ENCODE measurements around the gene MPZ. TPM values are rescaled to one million over a fixed set of nuclear protein-coding genes. Genes with fewer than 3 reads are reported as not detected.

Gene MPZ
- 2.4 TPM for polyA plus RNA-seq (2013, experiment 1 of 2)
- polyA plus RNA-seq (2013, experiment 2 of 2) = 2.5 TPM

DNA sequence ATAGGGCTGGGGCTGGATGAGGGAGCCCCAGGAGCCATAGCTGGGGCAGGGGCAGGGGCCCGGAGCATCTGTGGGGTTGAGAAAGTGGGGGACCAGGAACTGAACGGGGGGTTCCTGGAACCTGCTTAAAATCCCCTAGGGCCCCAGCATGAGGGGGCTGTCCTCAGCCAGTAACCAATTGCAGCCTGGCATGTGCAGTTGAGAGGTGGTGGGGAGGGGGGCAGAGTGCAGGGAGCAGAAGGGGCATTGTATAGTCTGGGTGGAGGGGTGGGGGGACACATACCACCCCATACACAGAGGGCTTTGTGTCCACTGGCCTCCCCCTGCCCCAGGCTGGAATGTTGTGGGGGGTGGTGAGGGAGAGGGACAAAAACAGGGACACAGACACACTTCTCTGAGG is at the start of gene MPZ:
MPZ (minus strand) TSS at position 101 of the 400 bp plus-strand sequence; CDS start at position 38, 63 bp downstream.
- H3K18ac ChIP-seq (ENCODE audit: low read length) = no peak within 1 kb of the TSS
- no peak within 1 kb of the TSS for H2BK15ac ChIP-seq (replicated peaks; ENCODE audit: low read depth)
- peaks cover 2% of the 10 kb centered on the region for H3K79me2 ChIP-seq (ENCODE audit: control insufficient read depth, insufficient read depth, low read length)
- no peak within 1 kb of the TSS for H2BK120ac ChIP-seq (ENCODE audit: low read depth, low read length)
- peaks cover under 1% of the 10 kb centered on the region for H3K79me1 ChIP-seq (ENCODE audit: low read length)
- WGBS (ENCODE audit: extremely low coverage, insufficient coverage, low lambda C conversion rate) = no CpG with 5 or more reads among the region's 2 CpGs
- no peak for DNase-seq
- H3K23ac ChIP-seq (ENCODE audit: low read length) = no peak within 1 kb of the TSS
- no peak within 1 kb of the TSS for H3K27ac ChIP-seq (ENCODE audit: low read depth, low read length)
- no peak within 1 kb of the TSS for H4K5ac ChIP-seq (ENCODE audit: low read length)
- no peak within 1 kb of the TSS for H3K4me2 ChIP-seq (ENCODE audit: low read length)
- H4K8ac ChIP-seq (ENCODE audit: low read depth, low read length) = no peak within 1 kb of the TSS
- no peaks in the 10 kb centered on the region for H3K36me3 ChIP-seq (ENCODE audit: control insufficient read depth, insufficient read depth, low read length)
- H3K9ac ChIP-seq (ENCODE audit: low read length) = no peak within 1 kb of the TSS
- no peak within 1 kb of the TSS for H2AK5ac ChIP-seq (ENCODE audit: low read length)
- H3K4me1 ChIP-seq (ENCODE audit: control insufficient read depth, low read depth, low read length) = peaks cover 3% of the 10 kb centered on the region
- H3K27me3 ChIP-seq (ENCODE audit: insufficient read depth, low read length, poor library complexity) = no peaks in the 10 kb centered on the region
- H2BK5ac ChIP-seq (ENCODE audit: low read length) = no peak within 1 kb of the TSS
- H3K56ac ChIP-seq (ENCODE audit: low read length) = no peak within 1 kb of the TSS
- no peak within 1 kb of the TSS for H3K4me3 ChIP-seq (ENCODE audit: low read length)
- H3K4ac ChIP-seq (ENCODE audit: low read depth, low read length) = no peak within 1 kb of the TSS

DNA sequence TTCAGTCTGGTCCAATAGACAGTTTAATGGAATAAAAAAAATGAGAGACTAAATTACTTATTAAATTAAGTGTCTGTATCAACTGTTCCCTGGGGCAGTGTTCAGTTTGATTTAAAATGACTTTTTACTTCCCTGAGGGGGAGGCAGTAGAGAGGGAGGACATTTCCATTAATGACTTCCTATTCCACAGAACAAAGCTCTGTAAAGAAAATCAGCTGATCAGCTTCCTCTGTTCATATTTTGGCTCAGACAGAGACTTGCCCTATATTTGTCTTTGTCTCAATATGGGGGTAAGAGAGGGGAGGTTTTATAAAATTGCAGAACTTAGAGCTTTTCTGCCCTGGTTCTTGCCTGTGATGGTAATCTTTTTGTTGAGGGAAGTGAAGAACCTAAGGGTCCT is 49.5 kb upstream of the MPZ start:
- DNase-seq = no peak
- H4K5ac ChIP-seq (ENCODE audit: low read length) = no peak overlapping the region
- H3K4ac ChIP-seq (ENCODE audit: low read depth, low read length) = no peak overlapping the region
- H3K27ac ChIP-seq (ENCODE audit: low read depth, low read length) = no peak overlapping the region
- H4K8ac ChIP-seq (ENCODE audit: low read depth, low read length) = no peak overlapping the region
- no peaks in the 10 kb centered on the region for H3K79me2 ChIP-seq (ENCODE audit: control insufficient read depth, insufficient read depth, low read length)
- H3K4me1 ChIP-seq (ENCODE audit: control insufficient read depth, low read depth, low read length) = peaks cover 2% of the 10 kb centered on the region
- no peaks in the 10 kb centered on the region for H3K36me3 ChIP-seq (ENCODE audit: control insufficient read depth, insufficient read depth, low read length)
- peaks cover 2% of the 10 kb centered on the region for H3K79me1 ChIP-seq (ENCODE audit: low read length)
- H2BK5ac ChIP-seq (ENCODE audit: low read length) = no peak overlapping the region
- no peak overlapping the region for H3K23ac ChIP-seq (ENCODE audit: low read length)
- no peak overlapping the region for H3K4me3 ChIP-seq (ENCODE audit: low read length)
- H3K18ac ChIP-seq (ENCODE audit: low read length) = no peak overlapping the region
- no peak overlapping the region for H2BK120ac ChIP-seq (ENCODE audit: low read depth, low read length)
- no peak overlapping the region for H3K56ac ChIP-seq (ENCODE audit: low read length)
- H3K27me3 ChIP-seq (ENCODE audit: insufficient read depth, low read length, poor library complexity) = no peaks in the 10 kb centered on the region
- H3K4me2 ChIP-seq (ENCODE audit: low read length) = no peak overlapping the region
- no peak overlapping the region for H2BK15ac ChIP-seq (replicated peaks; ENCODE audit: low read depth)
- no peak overlapping the region for H3K9ac ChIP-seq (ENCODE audit: low read length)
- no peak overlapping the region for H2AK5ac ChIP-seq (ENCODE audit: low read length)

DNA sequence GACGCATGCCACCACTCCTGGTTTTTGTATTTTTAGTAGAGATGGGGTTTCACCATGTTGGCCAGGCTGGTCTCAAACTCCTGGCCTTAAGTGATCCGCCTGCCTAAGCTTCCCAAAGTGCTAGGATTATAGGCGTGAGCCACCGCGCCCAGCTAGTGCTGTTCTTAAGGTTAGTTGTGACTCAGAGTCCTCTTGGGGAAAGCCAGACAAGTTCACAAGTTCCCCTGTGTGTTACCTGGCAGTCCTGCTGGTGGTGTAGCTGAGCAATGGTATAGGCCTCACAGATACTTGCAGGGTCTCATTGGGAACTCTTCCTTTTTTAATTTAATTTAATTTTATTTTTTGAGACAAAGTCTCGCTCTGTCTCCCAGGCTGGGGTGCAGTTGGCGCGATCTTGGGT is 47.3 kb upstream of the MPZ start:
- Histone ChIP-seq H3K4ac (ENCODE audit: low read depth, low read length) (peak overlapping the region; percentile 16), H3K4me2 (ENCODE audit: low read length) (no peak overlapping the region), H3K18ac (ENCODE audit: low read length) (no peak overlapping the region), H3K79me2 (ENCODE audit: control insufficient read depth, insufficient read depth, low read length) (no peaks in the 10 kb centered on the region), H3K27me3 (ENCODE audit: insufficient read depth, low read length, poor library complexity) (no peaks in the 10 kb centered on the region), H2BK15ac (replicated peaks; ENCODE audit: low read depth) (no peak overlapping the region), H2BK5ac (ENCODE audit: low read length) (no peak overlapping the region), H3K23ac (ENCODE audit: low read length) (no peak overlapping the region), H3K36me3 (ENCODE audit: control insufficient read depth, insufficient read depth, low read length) (no peaks in the 10 kb centered on the region), H3K4me1 (ENCODE audit: control insufficient read depth, low read depth, low read length) (no peaks in the 10 kb centered on the region), H4K5ac (ENCODE audit: low read length) (no peak overlapping the region), H4K8ac (ENCODE audit: low read depth, low read length) (no peak overlapping the region), H3K79me1 (ENCODE audit: low read length) (peaks cover 2% of the 10 kb centered on the region), H2AK5ac (ENCODE audit: low read length) (no peak overlapping the region), H3K4me3 (ENCODE audit: low read length) (no peak overlapping the region), H3K56ac (ENCODE audit: low read length) (no peak overlapping the region), H2BK120ac (ENCODE audit: low read depth, low read length) (no peak overlapping the region), H3K9ac (ENCODE audit: low read length) (no peak overlapping the region), H3K27ac (ENCODE audit: low read depth, low read length) (no peak overlapping the region)
- no peak for DNase-seq
- WGBS (ENCODE audit: extremely low coverage, insufficient coverage, low lambda C conversion rate) = no CpG with 5 or more reads among the region's 8 CpGs

DNA sequence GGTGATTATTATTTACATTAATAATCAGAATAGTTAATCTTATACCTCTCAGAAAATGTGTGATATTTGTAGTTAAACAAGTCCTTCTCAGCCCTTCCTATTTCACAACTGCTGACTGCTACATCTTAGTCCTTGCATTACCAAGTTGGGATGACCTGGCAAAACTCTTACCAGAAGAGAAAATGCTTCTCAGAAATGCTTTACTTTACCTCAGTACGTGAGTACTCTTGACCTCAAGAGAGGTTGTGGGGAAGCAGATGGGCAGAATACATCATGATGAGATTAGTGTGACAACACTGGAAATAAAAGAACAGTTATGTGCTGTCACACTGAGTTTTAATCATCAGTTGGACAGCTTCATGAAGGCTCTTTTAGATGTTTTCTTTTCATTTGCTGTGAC is 41.7 kb upstream of the MPZ start:
- Histone ChIP-seq H3K79me1 (ENCODE audit: low read length) (peaks cover 4% of the 10 kb centered on the region), H2BK15ac (replicated peaks; ENCODE audit: low read depth) (no peak overlapping the region), H3K9ac (ENCODE audit: low read length) (no peak overlapping the region), H3K79me2 (ENCODE audit: control insufficient read depth, insufficient read depth, low read length) (no peaks in the 10 kb centered on the region), H3K23ac (ENCODE audit: low read length) (no peak overlapping the region), H2BK120ac (ENCODE audit: low read depth, low read length) (no peak overlapping the region), H3K4me2 (ENCODE audit: low read length) (no peak overlapping the region), H4K8ac (ENCODE audit: low read depth, low read length) (no peak overlapping the region), H3K56ac (ENCODE audit: low read length) (no peak overlapping the region), H3K27ac (ENCODE audit: low read depth, low read length) (no peak overlapping the region), H2BK5ac (ENCODE audit: low read length) (no peak overlapping the region), H2AK5ac (ENCODE audit: low read length) (no peak overlapping the region), H3K4me1 (ENCODE audit: control insufficient read depth, low read depth, low read length) (no peaks in the 10 kb centered on the region), H3K27me3 (ENCODE audit: insufficient read depth, low read length, poor library complexity) (no peaks in the 10 kb centered on the region), H3K36me3 (ENCODE audit: control insufficient read depth, insufficient read depth, low read length) (peaks cover 3% of the 10 kb centered on the region), H3K4me3 (ENCODE audit: low read length) (no peak overlapping the region), H3K4ac (ENCODE audit: low read depth, low read length) (no peak overlapping the region), H4K5ac (ENCODE audit: low read length) (no peak overlapping the region), H3K18ac (ENCODE audit: low read length) (no peak overlapping the region)
- WGBS (ENCODE audit: extremely low coverage, insufficient coverage, low lambda C conversion rate) = no CpG with 5 or more reads among the region's 1 CpG
- no peak for DNase-seq

DNA sequence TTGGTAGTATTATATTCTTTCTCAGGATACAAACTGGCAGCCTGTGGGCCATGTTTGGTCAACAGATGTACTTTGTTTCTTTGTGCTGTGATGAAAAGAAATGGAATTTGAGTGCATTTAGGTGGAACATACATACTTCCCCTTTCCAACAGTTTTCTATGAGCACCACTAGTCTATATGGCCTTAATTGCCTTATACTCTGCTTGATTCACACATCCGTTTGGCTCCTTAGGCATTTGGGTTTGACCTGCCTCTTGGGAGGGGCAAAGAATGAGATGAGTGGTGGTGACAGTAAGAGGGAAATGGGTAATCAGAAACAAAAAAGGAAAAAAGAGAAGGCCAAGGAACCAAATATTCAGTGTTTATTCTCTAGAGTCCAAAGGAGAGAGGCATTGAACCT is 40.9 kb upstream of the MPZ start:
- Histone ChIP-seq H3K18ac (ENCODE audit: low read length) (no peak overlapping the region), H3K4ac (ENCODE audit: low read depth, low read length) (no peak overlapping the region), H3K79me2 (ENCODE audit: control insufficient read depth, insufficient read depth, low read length) (no peaks in the 10 kb centered on the region), H2BK120ac (ENCODE audit: low read depth, low read length) (no peak overlapping the region), H2AK5ac (ENCODE audit: low read length) (no peak overlapping the region), H3K79me1 (ENCODE audit: low read length) (peaks cover 4% of the 10 kb centered on the region), H3K9ac (ENCODE audit: low read length) (no peak overlapping the region), H4K5ac (ENCODE audit: low read length) (no peak overlapping the region), H2BK5ac (ENCODE audit: low read length) (no peak overlapping the region), H3K4me2 (ENCODE audit: low read length) (no peak overlapping the region), H3K4me1 (ENCODE audit: control insufficient read depth, low read depth, low read length) (no peaks in the 10 kb centered on the region), H4K8ac (ENCODE audit: low read depth, low read length) (no peak overlapping the region), H3K4me3 (ENCODE audit: low read length) (no peak overlapping the region), H3K27ac (ENCODE audit: low read depth, low read length) (no peak overlapping the region), H3K27me3 (ENCODE audit: insufficient read depth, low read length, poor library complexity) (no peaks in the 10 kb centered on the region), H3K56ac (ENCODE audit: low read length) (no peak overlapping the region), H2BK15ac (replicated peaks; ENCODE audit: low read depth) (no peak overlapping the region), H3K23ac (ENCODE audit: low read length) (no peak overlapping the region), H3K36me3 (ENCODE audit: control insufficient read depth, insufficient read depth, low read length) (peaks cover 3% of the 10 kb centered on the region)
- DNase-seq = no peak
- no CpG with 5 or more reads among the region's 1 CpG for WGBS (ENCODE audit: extremely low coverage, insufficient coverage, low lambda C conversion rate)

DNA sequence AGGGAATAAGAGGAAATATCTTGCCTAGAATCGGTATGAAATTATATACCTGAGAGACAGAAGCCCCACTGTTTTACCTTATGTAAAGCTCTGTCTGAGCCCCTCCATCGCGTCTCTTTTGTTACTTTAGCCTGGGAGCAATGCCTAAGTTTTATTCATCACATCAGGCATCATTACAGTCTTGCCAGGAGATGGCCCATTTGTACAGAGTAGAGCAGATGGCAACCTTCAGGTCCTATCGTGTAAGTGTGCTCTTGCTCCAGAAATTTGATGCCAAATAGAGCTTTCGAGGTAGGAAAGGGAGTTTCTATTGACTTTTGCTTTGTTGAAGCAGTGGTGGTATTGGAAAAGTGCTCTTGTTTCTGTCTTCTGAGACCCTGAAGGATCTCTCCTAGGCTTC is 33.1 kb upstream of the MPZ start:
- Histone ChIP-seq H3K9ac (ENCODE audit: low read length) (no peak overlapping the region), H2BK5ac (ENCODE audit: low read length) (no peak overlapping the region), H4K5ac (ENCODE audit: low read length) (no peak overlapping the region), H3K18ac (ENCODE audit: low read length) (no peak overlapping the region), H3K79me1 (ENCODE audit: low read length) (no peaks in the 10 kb centered on the region), H2BK120ac (ENCODE audit: low read depth, low read length) (no peak overlapping the region), H3K4ac (ENCODE audit: low read depth, low read length) (no peak overlapping the region), H3K27ac (ENCODE audit: low read depth, low read length) (no peak overlapping the region), H2AK5ac (ENCODE audit: low read length) (no peak overlapping the region), H4K8ac (ENCODE audit: low read depth, low read length) (no peak overlapping the region), H3K4me1 (ENCODE audit: control insufficient read depth, low read depth, low read length) (no peaks in the 10 kb centered on the region), H3K27me3 (ENCODE audit: insufficient read depth, low read length, poor library complexity) (no peaks in the 10 kb centered on the region), H3K4me2 (ENCODE audit: low read length) (no peak overlapping the region), H3K79me2 (ENCODE audit: control insufficient read depth, insufficient read depth, low read length) (no peaks in the 10 kb centered on the region), H3K56ac (ENCODE audit: low read length) (no peak overlapping the region), H3K23ac (ENCODE audit: low read length) (no peak overlapping the region), H3K36me3 (ENCODE audit: control insufficient read depth, insufficient read depth, low read length) (peaks cover 3% of the 10 kb centered on the region), H3K4me3 (ENCODE audit: low read length) (no peak overlapping the region), H2BK15ac (replicated peaks; ENCODE audit: low read depth) (no peak overlapping the region)
- DNase-seq = no peak
- WGBS (ENCODE audit: extremely low coverage, insufficient coverage, low lambda C conversion rate) = no CpG with 5 or more reads among the region's 5 CpGs
